SH-SY5Y (cell line): Measurements from ENCODE around the gene THRSP.

Experiments
- GATA2 ChIP-seq: IDR thresholded peaks from 2 replicates; pipeline ENCODE4 v1.6.1; 2011; ENCODE audit warnings: mild to moderate bottlenecking, low read depth, low read length
- GATA3 ChIP-seq: IDR thresholded peaks from 2 replicates; pipeline ENCODE4 v1.6.1; 2011; ENCODE audit warnings: low read depth, mild to moderate bottlenecking, low read length, moderate library complexity

- TF ChIP-seq GATA3 (no peak), GATA2 (no peak)
Measured at GRCh38 chr11:78034623-78035022, 29.0 kb upstream of the THRSP start.
